ENCODE results near the gene CHST8.

GRCh38 chr19:33618884-33619283 is 2.9 kb upstream of the CHST8 start:
- no peak for TF ChIP-seq CTCF (IDR thresholded peaks at IDR 0.05)
- no peak for TF ChIP-seq EP300 (IDR thresholded peaks at IDR 0.05)
- TF ChIP-seq POLR2A (IDR thresholded peaks at IDR 0.05) = no peak
